Bone marrow (tissue), 2 donors: ENCODE data around the gene PAQR8.

Experiments
- DNase-seq, 2 donors: peaks; one replicate each; lab custom pipeline; 2025; lab: John Stamatoyannopoulos, UW

PAQR8 gene

DNA sequence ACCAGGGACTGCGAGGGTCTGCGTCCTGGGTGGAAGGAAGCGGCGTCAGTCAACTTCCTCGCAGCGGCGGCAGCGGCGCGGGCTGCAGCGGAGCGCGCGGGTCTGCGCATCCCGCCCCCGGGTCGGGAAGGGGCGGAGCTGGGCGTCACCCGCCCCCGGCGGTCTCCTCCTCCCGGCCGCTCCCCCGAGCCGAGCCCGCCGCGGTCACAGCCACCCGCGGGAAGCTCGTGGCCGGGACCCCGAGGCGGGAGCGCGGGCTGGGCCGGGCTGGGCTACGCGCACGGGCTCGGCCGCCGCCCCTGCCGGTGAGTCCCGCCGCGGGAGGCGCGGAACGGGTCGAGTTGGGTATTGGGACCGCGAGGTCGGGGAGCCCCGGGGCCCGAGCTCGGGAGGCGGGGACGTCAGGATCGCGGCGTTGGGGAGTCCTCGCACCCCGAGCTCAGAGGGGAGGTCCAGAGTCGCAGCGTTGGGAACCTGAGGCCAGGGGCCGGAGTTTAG, at the start of gene PAQR8:
Gene PAQR8, plus strand, starts transcription at position 207 of the 498 bp plus-strand sequence. CDS start 41,063 bp downstream, outside the sequence.
- peak; percentile 38 to 42 for DNase-seq

DNA sequence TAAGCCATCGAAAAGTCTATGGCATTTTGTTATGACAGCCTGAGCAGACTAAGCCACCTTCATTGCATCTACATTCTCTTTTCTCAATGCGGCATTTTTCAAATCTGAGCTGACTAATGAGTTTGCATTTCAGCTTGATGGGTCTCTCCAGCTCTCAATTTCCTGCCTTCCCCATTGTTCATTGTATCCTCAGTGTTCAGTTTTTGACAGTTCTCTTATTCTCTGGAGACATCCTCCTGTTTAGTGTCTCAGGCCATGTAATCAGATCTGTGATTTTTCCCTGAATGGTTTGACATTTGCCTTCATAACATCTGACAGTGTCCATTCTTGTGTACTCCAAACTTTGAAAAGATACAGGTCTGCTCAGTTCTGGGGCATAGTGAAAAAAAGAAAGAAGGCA, 49.5 kb upstream of the PAQR8 start:
- no peak for DNase-seq

DNA sequence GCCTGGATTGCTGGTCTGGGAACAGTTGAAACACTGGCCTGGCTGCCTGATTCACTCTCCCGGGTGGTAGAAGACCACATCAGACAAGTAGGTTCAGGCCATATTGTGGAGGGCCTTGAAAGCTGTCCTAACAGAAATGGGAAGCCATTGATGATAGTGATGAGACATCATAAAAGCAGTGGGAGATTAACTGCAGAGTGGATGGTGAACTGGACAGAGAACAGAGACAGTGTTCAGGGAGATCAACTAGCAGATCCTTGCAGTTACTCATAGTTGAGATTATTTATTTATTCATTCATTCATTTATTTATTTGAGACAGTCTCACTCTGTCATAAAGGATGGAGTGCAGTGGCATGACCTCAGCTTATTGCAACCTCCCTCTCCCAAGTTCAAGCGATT, 47.2 kb upstream of the PAQR8 start:
- no peak for DNase-seq

GRCh38 chr6:52317211-52317610, 44.7 kb upstream of the PAQR8 start:
- DNase-seq = no peak

DNA sequence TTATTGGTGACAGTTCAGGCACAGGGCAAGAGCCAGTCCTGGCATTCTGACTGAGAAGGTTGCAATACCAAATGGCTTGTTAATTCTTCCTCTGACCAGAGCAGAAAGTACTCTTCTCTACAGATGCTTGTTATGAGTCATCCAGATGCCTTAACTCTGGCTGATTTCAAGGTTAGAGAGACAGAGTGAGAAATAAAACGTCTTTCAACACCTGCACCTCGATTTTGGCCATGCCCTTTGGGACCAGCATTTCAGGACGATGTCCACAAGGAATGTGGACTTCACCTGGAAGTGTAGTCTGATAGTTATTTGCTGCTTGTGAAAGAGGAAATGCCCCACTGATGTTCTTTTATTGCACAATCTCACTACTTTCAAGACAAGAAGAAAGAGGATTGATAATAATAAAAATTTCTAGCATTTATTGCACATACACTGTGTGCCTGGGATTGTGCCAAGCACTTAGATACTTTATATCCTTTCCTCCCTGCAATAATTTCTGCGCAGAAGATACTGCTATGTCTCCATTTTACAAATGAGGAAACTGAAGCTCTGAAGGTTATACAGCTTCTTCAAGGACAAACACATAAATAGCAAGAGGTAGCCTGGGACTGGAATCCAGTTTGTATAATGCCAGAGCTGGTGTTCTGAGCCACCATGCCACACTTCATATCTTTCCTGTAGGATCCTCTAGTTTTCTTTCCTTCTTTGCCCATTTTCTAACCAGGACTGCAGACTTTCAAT, 43.9 kb upstream of the PAQR8 start:
- peak in 1 of 2 donors; percentile 4 for DNase-seq

DNA sequence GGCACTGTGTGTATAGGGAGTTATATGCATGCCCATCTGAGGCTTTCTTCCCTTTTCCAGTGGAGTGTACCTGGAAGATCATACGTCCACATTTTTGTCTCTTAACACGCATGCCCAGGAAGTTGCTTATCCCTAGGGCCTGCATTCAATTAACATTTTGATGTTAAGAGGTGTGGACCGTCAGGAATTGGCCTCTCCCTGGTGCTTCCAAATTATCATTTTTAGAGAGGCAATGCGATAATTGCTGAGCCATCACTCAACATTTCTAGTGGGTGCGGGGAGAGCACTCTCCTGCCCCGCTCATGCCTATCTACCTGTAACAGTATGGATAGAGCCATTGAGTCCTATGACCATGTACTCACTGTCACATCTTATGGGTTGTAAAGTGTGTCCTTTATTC, 37.8 kb upstream of the PAQR8 start:
- DNase-seq = no peak

GRCh38 chr6:52325695-52326471, 36.1 kb upstream of the PAQR8 start:
- DNase-seq = no peak

- DNase-seq = no peak
Observed at GRCh38 chr6:52326540-52327364, 35.2 kb upstream of the PAQR8 start.

DNA sequence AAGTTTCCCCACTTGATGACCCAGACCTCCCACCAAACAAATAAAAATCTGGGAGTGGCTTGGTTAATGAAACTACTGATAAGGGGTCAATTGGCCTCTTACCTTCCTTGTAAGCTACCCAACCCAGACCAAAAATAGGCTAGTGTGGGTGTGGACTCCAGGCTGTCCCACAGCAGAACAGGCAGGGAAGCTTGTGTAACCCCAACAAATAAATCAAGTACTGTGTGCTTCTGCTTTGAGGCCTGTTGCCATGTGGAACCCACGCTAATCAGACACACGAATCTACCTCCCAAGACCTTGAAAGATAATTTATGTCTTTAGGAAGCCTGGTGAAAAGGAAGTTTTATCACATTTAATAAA, 33.7 kb upstream of the PAQR8 start:
- no peak for DNase-seq

- DNase-seq = no peak
Observed at GRCh38 chr6:52328729-52329128, 33.2 kb upstream of the PAQR8 start.

- no peak for DNase-seq
Observed at GRCh38 chr6:52330470-52330869, 31.5 kb upstream of the PAQR8 start.

DNA sequence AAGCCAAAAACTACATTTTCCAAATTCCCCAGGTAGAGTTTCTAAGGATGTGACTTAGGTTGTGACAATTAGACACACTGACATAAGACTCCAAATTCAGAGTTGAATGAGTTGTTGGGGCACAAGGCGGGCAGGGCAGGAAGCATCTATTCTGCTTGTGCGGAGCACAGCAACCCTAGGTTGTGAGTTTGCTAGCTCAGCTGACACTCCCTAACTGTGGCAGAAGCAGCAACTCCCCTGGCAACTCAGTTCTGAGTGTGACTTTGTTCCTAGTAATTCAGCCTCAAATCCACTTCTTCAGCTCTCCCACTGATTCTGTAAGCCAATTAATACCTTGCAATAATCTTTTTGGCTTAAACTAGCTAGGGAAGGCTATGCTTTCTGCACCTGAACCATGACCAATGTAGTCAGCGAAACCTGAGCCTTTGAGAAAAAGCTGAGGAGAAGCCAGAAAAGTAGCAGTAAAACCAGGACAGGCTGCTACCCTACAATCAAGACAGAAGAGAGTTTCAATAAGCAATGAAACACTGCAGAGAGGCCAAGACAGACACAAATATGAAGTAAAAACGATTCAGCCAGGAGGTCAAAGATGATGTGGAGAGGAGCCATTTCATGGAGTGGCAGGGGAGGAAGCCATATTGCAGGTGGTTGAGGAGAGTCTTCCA, 30.0 kb upstream of the PAQR8 start:
- no peak for DNase-seq

DNA sequence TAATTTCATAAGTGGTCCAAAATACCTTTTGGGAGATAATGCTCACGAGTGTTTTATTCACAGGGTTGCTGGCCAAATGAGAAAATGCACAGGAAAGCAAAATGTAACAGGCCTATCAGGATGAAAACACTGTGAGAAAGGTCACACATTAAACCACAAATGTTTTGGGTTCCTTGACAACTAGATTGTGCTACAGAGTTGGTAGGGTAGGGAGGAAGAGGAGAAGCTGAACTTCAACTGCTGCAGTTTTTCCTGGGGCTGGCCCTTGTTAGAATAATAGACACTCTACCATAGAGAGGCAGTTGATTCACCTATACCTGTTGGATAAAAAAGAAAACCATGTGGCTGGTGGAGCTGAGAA, 28.1 kb upstream of the PAQR8 start:
- no peak for DNase-seq

- no peak for DNase-seq
Observed at GRCh38 chr6:52335576-52335975, 26.4 kb upstream of the PAQR8 start.

GRCh38 chr6:52336919-52337561, 24.9 kb upstream of the PAQR8 start:
- no peak for DNase-seq

DNA sequence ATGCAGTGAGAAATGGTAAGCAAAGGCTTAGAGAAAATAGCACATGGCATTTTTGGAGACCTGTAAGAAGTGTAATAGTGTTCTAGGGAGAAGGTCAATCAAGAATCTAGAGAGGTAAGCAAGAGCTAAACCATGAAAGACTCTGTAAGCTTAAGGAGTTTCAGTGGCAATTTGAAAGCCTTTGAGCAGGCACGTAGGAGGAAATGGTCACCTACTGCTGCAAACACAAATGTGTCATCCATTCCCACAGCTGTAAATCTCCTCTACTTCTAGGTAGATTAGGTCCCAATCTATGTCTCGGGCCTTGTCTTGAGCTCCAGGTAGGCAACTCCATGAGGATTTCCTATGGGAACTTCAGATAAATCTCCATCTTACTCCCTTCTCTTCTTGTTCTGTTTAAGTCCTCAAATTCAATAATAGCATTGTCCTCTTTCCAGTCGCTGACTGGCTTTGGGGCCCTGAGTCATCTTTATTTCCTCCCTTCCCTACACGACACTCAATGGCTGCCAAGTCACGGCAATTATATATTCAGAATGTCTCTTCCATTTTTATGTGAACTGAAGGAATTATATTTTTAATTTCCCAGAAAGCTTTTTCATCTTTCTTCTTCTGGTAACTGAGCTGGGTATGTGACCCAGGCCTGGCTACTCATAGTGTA, 24.2 kb upstream of the PAQR8 start:
- DNase-seq = no peak

DNA sequence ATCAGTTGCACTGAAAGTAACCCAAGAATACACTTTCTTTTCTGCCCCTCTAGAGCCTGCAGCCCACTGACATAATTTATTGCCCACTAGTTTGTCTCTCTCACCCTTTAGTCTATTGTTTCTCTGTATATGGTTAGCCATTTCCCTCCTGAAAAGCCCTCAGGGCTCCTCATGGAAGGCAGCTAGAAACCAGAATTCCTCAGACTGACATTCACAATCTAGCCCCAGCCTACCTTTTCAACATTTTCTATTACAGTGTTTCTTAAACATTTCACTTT, 21.4 kb upstream of the PAQR8 start:
- DNase-seq = no peak

DNA sequence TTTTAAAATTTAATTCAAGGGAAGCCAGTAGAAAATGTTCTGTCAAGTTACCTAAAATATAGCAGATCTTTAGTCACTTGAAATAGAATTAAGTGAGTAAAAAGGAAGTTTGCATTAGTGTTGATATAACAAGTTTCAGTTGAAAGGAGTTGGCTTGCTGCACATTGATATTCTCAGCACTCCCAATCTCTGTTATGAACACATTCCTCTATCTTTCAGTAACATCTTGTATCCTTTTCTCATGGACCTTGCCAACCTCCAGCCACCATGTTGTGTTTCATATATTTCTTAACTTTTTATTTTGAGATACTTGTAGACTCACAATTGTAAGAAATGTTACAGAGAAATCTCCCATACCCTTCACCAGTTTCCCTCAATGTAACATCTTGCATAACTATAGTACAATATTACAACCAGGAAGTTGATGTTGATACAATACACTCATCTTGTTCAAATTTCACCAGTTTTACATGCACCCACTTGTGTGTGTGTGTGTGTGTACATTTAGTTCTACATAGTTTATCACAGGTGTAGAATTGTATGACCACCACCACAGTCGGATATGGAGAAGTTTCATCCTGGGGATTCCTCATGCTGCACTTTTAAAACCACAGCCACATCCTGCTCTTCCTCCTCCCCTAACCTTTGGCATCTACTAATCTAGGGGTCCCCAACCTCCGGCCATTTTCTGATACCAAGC, 20.2 kb upstream of the PAQR8 start:
- DNase-seq = no peak

DNA sequence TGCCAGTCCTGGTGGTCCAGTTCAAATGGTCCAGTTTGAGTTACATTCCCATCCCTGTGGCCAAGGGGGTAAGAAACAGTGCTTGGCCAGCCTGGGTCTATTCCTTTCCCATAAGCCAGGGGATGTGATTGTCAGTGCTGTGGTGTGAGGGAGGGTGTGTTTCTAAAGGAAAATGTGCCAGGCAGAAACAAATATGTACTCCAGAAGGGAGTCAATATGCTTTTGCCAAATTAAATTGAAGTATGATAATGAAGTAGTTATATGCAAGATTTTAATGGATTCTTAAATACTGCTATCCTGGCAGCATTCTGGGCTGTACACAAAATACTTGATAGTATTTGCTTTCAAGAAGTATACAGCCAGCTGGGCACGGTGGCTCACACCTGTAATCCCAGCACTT, 16.6 kb upstream of the PAQR8 start:
- DNase-seq = no peak

GRCh38 chr6:52346503-52346902, 15.4 kb upstream of the PAQR8 start:
- DNase-seq = no peak

- DNase-seq = no peak
Observed at GRCh38 chr6:52347818-52348217, 14.1 kb upstream of the PAQR8 start.
